Left hindlimb (tissue), 1 donor: ENCODE data around the gene SMYD3.

Source experiments
- DNase-seq: peaks from one replicate; pipeline ENCODE4 v3.0.0-alpha.2; 2018

SMYD3 gene

GRCh38 chr1:245933431-245934045 lies 573.5 kb downstream of the SMYD3 start:
- DNase-seq, result no peak

DNA sequence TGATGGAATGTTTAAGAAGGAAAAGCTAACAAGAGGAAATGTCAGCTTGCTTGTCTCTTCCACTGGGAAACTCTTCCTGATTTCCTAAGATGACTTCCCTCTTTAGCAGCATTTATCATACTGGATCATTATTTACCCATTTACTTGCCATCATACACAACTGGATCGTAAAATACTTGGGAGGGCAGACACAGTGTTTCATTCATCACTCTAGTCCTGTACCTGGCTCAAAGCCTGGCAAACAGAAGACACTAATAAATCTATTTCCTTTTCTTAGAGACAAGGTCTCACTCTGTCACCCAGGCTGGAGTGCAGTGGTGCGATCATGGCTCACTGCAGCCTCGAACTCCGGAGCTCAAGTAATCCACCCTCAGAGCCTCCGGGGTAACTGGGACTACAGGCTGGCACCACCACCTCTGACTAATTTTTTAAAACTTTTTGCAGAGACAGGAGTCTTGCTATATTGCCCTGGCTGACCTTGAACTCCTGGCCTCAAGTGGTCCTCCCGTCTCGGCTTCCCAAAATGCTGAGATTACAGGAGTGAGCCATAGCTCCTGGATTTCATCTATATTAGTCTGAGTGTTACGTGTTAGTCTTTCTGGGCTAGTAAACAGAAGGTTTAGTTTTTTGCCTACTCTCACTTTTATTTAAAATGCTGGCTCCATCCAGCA lies 574.6 kb downstream of the SMYD3 start:
- DNase-seq, result no peak

DNA sequence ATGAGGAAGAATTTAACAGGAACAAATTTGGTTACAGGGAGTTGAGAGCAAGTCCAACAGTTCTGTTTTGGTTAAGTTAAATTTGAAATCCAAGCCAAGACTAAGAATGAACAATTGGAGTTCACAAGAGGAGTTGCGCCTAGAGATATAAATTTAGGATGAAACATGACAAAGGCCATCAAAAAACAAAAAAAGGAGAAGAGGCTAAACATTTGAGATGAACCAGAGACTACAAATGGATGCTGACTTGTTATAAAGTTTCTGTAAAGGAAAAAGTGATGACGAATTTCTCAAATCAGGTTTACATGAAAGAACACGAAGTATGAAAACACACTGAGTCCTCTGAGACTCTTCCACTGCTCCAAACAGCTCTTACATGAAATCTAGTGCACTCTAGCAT lies 575.6 kb downstream of the SMYD3 start:
- DNase-seq, result no peak

DNA sequence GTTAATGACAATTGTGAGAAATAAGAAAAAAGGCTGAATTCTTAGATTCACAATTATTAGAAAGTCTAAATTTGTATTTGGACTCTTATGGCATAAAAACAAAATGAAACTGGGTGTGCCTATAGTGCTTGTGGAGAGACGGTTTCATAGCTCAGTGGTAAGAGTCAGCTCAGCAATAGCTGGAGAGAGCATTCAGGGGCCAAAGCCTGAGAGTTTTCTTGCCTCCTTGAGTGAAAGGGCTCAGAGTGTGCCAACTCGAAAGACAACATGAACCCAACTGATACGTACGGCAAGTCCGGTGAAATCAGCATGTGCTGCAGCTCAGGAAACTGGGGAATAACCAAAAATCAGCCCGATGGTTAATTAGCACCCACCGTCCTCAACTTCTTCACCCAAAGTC lies 577.9 kb downstream of the SMYD3 start:
- DNase-seq, result no peak

- no peak for DNase-seq
Observed at GRCh38 chr1:245926888-245927287, 580.2 kb downstream of the SMYD3 start.

GRCh38 chr1:245923215-245923614 lies 583.9 kb downstream of the SMYD3 start:
- no peak for DNase-seq

DNA sequence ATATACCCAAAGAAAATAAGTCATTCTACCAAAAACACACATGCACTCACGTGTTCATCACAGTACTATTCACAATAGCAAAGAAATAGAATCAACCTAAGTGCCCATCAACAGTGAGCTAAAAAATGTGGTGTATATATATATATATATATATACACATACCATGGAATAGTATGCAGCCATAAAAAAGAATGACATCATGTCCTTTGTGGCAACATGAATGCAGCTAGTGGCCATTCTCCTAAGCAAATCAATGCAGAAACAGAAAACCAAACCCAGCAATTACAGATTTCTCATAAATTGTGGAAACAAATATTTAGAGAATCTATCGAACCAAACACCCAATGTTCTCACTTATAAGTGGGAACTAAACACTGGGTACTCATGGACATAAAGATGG lies 585.7 kb downstream of the SMYD3 start:
- no peak for DNase-seq

- no peak for DNase-seq
Observed at GRCh38 chr1:245917403-245917802, 589.7 kb downstream of the SMYD3 start.

- DNase-seq, result no peak
Observed at GRCh38 chr1:245915841-245916240, 591.2 kb downstream of the SMYD3 start.

DNA sequence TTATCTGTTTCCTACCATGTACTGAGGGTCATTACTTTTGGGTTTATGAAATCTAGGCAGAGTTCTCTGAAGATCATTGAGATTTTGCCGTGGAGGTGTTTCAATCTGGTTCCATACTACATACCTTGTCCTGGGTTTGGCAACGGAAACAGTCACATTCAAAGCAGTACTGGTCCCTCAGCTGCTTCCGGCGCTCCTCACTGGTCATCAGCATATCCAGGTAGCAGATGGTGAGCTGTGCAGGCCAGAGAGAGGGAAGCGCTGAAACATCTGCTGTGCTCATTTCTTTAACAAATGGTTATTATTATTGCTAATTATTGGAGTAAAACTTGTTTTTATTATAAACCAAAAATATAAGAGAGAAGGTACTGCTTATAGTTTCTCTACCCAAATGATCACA lies 591.7 kb downstream of the SMYD3 start:
- DNase-seq, result no peak

GRCh38 chr1:245908543-245908942 lies 598.5 kb downstream of the SMYD3 start:
- no peak for DNase-seq

- DNase-seq, result no peak
Observed at GRCh38 chr1:245906207-245906606, 600.9 kb downstream of the SMYD3 start.

- DNase-seq, result no peak
Observed at GRCh38 chr1:245903851-245904250, 603.2 kb downstream of the SMYD3 start.

DNA sequence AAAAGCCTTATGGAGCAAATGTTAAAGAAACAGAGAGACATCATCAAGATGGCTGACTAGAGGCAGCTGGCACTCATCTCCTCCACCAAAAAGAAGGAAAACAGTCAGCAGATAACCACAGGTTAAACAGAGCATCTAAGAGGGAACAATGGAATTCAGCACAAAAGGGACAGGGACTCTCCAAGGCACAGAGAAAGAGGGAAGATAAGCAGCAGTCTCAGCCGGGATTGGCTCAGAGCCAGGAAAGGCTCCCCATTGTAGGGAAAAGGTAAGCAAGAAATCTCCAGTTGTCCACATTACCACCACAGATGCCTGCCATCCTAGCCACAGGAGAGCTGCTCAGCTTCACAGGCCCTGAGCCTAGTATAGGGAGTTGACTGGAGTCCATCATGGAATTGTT lies 605.5 kb downstream of the SMYD3 start:
- DNase-seq, result no peak

- no peak for DNase-seq
Observed at GRCh38 chr1:245901037-245901436, 606.0 kb downstream of the SMYD3 start.

GRCh38 chr1:245898581-245898980 lies 608.5 kb downstream of the SMYD3 start:
- no peak for DNase-seq

GRCh38 chr1:245896258-245896657 lies 610.8 kb downstream of the SMYD3 start:
- DNase-seq, result no peak

DNA sequence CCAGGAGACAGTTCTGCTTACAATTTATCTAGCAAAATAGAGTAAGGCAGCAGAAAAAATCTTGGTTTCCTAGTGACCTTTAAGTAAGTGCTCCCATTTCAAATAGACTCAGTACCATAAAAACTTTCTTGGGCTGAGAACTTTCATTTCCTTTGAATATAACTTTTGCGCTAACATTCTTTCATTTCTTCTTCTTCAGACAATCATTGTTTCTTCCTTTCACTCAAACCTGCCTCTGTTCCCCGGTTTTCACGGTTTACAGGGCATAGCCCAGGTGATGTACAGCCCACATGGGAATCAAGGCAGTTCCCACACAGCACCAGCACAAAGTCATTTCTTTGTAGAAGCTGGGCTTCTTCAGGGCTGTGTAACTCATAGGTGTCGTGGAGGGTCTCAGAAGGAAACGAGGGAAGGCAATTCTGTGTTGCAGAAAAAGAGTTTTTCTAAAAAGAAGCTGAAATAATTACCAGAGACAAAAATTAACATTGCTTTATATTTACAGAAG lies 611.6 kb downstream of the SMYD3 start:
- no peak for DNase-seq

DNA sequence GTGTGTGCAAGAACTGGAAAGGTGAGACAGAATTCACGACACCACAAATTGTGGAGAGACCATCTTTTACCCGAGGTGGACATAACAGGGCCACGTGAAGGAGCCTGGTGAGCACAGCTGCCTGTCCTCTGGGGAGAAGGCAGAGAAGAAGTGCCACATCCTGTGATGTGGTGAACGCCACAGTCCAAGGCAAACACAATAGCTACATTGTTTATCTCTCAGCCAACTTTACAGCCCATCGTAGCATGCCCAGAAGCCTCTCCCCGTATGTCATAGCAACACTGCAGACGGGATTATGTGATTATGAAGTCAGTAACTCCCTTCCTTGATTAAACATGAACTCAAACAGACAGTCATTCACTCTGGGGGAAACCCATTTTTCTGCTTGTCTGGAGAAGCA lies 612.2 kb downstream of the SMYD3 start:
- DNase-seq, result no peak

DNA sequence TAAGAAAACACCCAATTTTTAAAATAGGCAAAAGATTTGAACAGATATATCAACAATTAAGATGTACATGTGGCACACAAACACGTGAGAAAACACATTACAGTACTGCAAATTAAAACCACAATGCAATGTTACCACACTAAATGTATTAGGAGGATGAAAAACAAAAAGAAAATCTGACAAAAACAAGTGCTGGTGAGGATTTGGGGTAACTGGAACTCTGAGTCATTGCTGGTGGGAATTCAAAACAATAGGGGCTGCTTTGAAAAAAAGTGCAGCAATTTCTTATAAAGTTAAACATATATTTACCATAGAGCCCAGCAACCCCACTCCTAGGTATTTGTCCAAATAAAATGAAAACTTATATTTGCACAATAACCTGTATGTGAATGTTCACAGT lies 614.1 kb downstream of the SMYD3 start:
- DNase-seq, result no peak

GRCh38 chr1:245888809-245889208 lies 618.3 kb downstream of the SMYD3 start:
- DNase-seq, result no peak

- no peak for DNase-seq
Observed at GRCh38 chr1:245887829-245888228, 619.2 kb downstream of the SMYD3 start.

DNA sequence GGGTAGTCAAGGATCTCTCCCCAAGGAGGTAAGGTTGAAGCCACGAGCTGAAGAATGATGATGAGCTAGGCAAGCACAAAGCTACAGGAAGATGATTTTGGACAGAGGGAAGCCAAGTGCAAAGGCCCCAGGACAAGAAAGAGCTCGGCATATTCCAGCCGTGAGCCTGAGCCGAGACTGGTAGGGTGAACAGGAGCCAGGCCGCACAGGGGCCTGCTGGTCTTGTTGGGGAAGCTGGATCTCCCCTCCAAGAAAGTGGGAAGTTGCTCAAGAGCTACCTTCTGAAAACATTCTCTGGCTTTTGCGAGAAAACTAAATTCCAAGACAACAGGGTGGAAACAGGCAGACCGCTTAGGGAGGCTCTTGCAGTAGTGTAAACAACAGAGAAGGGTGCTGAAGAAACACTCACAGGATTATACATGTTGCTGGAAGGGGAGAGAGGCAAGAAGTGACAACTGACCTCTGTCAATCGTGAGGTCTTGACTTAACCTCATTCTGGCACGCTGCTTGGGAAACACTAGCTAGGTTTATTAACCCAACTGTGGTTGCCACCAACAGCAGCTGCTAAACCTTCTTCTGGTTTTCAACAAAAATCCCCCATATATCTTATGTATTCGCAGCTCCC lies 625.2 kb downstream of the SMYD3 start:
- no peak for DNase-seq

DNA sequence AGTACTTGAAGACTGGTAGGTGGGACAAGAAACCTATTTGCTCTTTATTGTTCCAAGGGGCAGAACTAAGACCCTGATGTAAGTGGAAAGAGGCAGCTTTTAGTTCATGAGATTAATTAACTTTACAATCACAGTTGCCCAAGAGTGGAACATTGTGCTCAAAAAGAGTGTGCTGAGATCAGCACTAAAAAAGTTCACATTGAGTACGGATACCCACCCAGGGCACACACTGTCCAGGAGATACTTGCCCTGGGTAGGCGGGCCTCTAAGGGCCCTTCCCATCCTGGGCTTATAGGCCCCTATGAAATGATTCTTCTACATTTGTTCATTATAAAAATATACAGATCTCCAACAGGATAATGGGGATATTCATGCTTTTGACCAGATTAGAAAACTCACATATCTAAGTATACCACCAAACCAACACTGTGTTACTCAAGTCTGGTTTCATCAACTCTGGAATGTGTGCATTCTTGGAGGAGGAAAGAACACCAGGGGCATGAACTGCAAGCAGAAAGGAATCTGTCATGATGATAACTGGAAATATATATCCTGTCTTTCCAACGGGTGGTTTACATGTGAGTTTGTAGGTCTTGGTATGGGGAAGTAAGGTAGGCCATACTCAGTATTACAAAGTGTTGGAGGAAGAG lies 626.2 kb downstream of the SMYD3 start:
- no peak for DNase-seq
